Measurements from ENCODE around the gene CA4.
"Not testable (repeated sequence)": the region's sequence is repeated elsewhere in the genome, so short reads cannot be mapped to it uniquely, and the experiment has no call there.

The CA4 gene

DNA sequence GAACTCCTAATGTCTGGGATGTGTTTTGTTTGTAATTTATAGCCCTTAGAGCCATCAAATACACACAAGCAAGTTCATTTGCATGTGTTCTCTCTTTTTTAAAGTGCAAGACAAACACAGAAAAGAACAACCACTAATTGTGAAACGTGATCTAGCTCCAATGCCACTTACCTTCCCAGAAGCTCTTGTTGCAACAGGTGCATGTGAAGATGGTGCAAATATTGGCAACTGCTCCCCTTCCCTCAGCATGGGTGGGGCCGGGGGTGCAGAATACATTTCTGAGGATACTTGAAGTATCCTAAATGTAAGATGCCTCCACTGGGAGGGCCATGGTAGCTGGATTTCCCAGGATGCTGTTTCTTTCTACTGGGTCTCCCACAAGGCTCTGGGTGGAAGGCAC lies 28.4 kb downstream of the CA4 start:
- DNase-seq: not testable (repeated sequence)

DNA sequence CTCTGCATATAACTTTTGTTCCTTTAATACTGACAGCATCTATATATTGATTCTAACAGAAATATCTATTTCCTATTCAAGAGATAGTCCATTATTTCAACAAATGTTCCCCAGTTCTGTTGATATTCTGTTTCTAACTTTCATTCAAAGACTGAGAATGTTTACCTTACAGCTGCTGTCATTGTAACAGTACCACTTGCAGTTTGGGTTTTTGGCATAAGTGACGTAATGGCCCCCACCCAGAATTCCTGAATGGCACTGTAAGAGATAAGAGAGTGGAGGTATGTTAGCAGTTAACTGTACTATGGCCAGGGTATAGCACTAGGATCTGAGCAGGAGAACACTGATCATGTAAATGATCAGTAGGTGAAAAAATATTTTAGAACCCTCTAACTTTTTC lies 30.6 kb downstream of the CA4 start:
- not testable (repeated sequence) for DNase-seq

DNA sequence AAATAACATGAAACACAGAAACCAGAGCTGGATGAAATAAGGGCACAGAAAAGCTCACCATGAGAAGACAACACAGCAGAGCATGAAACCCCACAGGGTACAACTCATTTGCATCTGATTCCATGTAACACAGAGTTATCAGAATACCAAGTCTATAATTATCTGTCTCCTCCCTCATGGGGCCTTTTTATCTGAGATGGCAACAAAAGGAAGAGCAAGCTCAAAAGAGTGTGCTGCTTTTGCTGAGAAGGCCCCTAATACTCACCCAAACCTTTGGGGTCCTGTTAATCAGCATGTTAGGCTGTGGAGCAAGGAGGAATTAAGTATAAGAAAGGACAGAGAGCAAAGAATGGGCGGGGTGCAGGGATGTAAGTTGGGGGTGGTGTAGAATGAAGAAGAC lies 36.6 kb downstream of the CA4 start:
- not testable (repeated sequence) for DNase-seq

DNA sequence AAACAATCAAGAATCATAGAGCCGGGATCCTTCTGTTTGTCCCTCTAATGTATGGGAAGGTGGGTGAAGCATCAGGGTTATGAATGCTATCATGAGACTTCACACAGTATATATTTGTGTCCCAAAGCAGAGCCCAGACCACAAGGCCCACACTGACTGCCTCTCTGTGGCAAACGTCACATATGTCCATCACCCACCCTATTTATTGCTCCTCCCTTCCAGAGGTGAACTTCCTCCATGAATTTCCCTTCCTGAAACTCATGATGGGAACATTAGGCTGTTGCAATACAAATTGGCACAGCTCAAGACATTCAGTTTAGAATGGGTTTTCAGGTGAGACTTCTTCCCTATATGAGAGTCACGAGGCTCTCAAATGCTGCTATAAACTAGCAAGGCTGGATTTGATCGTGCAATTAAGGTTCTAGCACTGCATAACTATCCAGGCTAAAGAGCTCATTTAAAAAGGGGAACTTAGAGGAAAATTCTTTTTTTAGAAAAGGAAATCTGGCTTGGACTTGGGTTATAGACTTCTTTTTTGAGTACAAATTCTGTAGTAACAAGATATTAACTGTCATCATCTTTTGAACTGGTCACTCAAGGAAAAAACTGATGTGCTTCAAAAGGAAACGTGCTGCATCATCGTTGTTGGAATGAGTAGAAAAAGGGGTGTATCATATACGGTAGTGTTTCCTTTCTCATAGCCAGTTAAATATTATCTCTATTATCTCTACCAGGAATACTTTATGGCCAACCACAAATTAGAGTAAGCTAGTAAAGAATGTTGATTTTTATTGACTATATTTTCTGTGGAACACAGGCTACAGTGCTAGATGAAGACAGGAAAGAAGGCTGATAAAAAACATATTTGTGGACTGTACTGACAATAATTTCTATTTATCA lies 37.3 kb downstream of the CA4 start:
- DNase-seq: peak; percentile 42

DNA sequence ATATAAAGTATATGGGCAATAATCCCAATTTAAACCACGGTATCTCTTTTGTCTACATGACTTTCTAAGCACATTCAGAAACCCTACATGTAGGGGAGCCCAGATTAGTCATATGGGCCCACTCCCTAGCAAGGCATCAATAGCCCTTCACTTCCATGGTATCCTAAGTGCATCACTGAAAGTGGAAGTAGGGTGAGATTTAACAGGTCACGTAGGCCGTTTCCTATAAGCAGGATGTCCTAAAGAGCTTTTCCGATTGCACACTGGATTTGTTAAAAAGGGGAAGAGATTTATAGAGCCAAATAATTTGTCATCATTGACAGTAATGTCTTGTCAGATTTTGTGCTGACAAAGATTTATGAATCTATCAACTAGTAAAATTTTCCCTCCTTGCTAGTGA lies 39.0 kb downstream of the CA4 start:
- no peak for DNase-seq

DNA sequence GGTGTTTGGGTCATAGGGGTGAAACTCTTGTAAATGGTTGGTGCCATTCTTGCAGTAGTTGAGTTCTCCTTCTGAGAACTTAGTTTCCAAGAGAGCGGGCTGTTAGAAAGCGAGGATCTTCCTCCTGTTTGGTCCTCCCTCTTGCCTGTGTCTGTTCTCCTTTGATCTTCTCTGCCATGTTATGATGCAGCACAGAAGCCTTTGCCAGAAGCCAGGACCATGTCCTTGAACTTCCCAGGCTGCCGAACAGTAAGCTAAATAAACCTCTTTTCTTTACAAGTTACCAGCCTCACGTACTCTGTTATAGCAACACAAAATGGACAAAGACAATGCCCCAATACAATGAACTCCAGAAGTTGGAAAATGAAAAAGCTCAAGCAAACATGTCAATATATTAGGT lies 40.3 kb downstream of the CA4 start:
- not testable (repeated sequence) for DNase-seq

DNA sequence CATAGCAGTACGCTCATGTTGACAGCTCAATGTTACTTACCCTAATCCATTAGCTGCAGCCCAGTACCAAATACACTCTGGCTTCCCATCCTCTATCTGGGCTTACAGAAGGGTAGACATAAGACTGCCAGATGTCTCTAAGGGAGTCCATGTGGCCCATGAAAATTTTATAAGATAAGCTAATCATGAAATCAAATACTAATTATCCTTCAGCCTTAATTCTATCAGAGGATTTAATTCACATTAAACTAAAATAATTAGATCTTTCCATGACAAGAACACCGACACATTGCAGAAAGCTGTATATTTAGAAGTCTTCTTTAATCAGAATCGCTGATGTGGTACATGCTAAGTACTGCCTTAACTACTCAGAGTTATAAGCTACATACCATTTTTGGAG lies 43.3 kb downstream of the CA4 start:
- DNase-seq: not testable (repeated sequence)

DNA sequence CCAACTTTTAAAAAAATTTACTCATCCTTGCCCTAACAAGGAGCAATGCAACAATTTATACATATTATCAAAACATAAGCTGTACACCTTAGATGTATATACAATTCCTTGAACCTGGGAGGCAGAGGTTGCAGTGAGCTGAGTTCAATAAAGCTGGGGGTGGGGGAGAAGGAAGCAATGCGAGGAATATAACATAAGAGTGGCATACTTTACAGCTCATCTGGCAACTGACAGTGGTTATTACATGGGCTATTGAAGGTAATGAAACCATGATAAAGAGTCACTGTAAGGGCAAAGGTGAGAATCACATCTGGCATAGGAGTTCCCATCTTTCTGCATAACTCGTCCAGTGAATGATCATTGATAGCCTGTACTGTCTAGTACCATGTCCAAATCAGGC lies 43.7 kb downstream of the CA4 start:
- DNase-seq: no peak

DNA sequence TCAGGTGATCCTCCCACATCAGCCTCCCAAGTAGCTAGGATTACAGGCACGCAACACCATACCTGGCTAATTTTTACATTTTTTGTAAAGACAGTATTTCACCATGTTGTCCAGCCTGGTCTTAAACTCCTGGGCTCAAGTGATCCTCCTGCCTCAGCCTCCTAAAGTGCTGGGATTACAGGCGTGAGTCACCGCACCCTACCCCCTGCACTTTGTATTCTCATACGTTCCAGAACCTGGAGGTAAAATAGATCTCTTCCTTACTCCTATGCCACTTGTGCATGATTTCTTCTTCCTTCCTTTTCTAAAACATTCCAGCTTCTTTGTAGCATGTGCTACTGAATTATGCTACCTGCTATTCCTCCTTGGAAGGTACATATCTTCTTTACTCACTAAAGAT lies 44.4 kb downstream of the CA4 start:
- DNase-seq: not testable (repeated sequence)

DNA sequence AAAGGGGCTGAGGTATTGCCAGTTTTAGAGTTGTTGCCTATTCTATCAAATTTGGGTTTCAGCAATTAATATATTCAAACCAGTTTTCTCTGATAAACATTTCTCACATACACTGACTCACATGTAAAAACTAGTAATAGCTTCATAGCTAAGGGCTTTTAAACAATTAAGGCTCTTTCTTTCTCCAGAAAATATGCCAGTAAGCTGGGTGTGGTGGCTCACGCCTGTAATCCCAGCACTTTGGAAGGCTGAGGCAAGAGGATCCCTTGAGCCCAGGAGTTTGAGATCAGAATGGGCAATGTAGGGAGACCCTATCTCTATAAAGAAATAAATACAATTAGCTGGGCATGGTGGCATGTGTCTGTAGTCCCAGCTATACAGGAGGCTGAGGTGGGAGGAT lies 48.9 kb downstream of the CA4 start:
- DNase-seq: not testable (repeated sequence)

DNA sequence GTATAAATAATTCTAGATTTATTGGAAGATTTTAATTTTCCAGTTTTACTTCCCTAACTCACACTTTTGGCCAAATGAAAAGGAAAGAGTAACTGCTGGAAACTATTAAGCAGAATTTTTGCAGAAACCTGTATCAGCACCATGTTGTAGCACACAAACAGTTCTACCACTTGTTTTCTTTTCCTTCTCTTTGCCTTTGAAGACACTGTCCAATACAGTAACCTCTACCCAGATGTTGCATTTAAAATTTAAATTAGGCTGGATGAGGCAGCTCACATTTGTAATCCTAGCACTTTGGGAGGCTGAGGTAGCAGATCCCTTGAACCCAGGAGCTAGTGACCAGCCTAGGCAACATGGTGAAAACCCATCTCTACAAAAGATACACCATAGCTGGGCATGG lies 56.0 kb downstream of the CA4 start:
- DNase-seq: not testable (repeated sequence)

DNA sequence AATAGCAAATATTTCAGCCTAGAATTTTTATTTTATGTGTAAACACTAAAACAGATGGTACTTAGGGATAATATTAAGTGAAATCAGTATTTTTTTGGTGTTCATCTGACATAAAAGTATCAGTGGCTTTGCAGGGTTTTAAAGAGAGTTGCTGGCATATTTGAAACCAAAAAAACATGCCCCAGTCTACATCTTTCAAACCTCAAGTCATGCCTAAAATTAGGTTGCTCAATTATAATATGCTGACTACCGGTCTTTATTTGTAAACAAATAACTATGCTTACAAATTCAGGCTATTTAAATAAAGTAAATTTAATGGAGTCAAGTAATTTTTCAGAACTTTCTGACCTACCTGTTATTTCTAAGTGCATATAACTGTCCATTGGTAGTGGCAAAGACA lies 58.5 kb downstream of the CA4 start:
- DNase-seq: not testable (repeated sequence)
